Stimulated activated CD8-positive, alpha-beta memory T cell treated with anti-CD3 and anti-CD28 coated beads, Interleukin-2, amount 100 ng/mL, for 1 hour (primary cell): ENCODE data around the gene VWC2.
"Not testable (repeated sequence)": the region's sequence is repeated elsewhere in the genome, so short reads cannot be mapped to it uniquely, and the experiment has no call there.

Source experiments
- DNase-seq, 2 donors: peaks; one replicate each; pipeline ENCODE4 v3.0.0-alpha.2; 2020; ENCODE audit warnings: low read depth in 2 of 2

VWC2 gene

GRCh38 chr7:49850921-49851613, 77.6 kb downstream of the VWC2 start:
- DNase-seq = no peak

DNA sequence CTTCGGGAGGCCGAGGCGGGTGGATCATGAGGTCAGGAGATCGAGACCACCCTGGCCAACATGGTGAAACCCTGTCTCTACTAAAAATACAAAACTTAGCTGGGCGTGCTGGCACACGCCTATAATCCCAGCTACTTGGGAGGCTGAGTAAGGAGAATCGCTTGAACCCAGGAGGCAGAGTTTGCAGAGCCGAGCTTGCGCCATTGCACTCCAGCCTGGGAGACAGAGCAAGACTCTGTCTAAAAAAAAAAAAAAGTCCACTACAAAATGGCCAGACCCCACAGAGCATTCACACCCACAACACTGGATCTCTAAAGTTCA, 78.1 kb downstream of the VWC2 start:
- not testable (repeated sequence) for DNase-seq

- no peak for DNase-seq
Measured at GRCh38 chr7:49852619-49853462, 79.4 kb downstream of the VWC2 start.

GRCh38 chr7:49855281-49855980, 82.0 kb downstream of the VWC2 start:
- no peak for DNase-seq

GRCh38 chr7:49860293-49860692, 86.9 kb downstream of the VWC2 start:
- no peak for DNase-seq

DNA sequence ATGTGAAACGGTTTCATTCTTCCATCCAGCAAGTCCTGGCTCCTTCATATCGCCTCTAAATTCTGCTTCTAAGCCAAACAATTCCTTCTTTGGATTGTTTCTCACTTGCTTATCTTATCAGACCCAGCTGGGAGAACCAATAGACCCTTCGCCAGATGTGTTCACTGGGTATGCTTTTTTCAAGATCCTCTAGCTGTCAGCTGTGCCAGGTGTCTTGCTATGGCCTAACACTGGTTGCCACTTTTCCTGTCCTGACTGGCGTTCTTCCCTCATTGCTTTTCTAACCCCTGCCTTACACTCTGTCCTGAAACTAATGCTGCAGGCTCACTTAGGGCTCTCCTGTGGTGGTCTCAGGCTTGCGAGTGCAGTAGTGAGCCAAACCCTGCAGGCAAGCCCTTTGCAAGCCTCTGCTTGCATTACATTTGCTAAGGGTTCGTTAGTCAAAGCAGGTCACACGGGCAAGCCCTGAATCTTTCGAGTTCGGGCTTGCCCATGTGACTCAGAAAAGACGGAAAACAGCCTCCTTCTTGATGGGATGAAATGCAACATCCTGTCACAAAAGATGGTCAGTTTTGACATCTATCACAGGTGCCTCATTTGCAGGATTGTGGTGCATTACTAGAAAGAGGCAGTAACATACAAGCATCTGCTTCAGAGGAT, 92.8 kb downstream of the VWC2 start:
- DNase-seq = no peak

DNA sequence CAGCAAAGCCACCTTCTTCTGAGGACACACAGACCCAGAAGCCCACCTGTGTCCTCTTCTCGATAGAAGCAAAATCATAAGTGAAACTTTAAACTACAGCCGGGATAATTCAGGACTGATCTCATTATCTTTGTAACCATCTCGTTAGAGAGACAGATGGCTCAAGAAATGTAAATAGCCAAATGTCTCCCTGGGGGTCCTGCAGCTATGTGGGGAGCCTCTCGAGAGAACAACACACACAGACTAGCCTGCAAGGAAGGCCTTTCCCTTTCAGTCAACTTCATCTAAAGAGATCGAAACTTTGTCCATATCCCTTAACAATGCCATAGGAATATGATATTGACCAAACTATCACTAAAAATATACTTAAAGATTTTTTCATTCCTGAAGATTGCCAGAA, 93.5 kb downstream of the VWC2 start:
- no peak for DNase-seq

DNA sequence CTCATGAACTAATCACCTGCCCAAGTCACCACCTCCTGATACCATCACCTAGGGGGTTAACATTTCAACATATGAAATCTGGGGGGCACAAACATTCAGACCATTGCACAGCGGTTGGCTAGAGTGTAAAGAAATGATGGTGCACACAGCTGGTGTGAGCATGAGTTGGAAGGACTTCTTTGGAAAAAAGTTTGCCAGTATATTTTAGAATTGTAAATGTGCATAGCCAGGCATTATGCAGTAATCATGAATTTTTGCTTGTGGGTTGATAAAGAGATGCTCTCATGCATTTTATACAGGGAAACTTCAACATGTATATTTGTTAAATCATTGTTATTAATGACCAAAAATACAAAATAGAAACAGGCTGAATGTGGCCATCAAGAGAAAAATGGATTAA, 100.0 kb downstream of the VWC2 start:
- DNase-seq = no peak

DNA sequence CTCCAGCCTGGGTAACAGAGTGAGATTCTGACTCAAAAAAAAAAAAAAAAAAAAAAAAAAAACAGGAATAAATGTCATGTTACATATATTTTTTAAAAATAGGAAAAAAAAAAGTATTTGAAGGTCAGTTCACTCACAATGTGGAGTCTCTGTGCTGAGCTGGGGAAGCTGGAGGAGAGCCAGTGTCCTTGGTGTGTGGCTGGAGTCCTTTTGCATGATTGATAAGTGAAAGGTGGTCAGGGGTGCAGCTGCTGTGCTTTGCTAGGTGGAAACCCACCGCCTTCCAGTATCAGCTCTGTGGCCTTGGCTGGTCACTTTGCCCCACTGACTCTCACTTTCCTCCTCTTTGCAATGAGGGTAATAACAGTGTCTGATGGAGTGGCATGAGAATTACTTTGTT, 101.9 kb downstream of the VWC2 start:
- DNase-seq = no peak

- no peak for DNase-seq
Measured at GRCh38 chr7:49876202-49876601, 102.8 kb downstream of the VWC2 start.

DNA sequence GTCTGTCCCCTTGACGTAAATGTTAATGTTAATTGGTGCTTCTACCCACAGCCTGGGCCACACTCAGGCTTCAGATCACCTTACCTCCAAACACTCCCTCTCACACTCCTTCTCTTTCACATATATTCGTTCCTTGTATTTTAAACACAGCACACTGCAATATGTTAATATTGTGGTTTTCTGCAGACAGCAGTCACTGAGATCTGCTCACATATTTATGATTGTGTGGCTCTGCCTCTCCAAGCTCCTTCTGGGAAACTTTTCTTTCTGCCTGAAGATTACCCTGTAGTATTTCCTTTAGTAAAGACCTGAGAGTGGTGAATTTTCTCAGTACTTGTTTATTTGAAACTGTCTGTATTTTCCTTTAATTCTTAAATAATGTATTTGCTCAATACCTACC, 104.7 kb downstream of the VWC2 start:
- no peak for DNase-seq

DNA sequence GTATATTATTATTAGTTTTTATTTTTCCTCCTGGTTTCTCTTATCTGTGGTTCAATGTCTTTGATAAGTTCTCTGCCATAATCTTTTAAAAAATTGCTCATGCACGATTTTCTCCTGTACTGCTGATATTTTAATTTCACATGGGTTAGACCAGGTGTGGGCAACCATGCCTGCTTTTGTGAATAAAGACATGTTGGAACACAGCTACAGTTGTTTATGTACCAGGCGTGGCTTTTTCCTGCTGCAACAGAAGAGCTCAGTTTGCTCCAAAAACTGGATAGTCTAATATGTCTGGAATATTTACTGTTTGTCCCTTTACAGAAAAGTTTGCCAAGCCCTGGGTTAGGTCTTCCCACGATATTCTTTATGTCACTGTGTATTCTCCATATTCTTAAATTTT, 105.2 kb downstream of the VWC2 start:
- DNase-seq = no peak

- DNase-seq = no peak
Measured at GRCh38 chr7:49883933-49884332, 110.5 kb downstream of the VWC2 start.

DNA sequence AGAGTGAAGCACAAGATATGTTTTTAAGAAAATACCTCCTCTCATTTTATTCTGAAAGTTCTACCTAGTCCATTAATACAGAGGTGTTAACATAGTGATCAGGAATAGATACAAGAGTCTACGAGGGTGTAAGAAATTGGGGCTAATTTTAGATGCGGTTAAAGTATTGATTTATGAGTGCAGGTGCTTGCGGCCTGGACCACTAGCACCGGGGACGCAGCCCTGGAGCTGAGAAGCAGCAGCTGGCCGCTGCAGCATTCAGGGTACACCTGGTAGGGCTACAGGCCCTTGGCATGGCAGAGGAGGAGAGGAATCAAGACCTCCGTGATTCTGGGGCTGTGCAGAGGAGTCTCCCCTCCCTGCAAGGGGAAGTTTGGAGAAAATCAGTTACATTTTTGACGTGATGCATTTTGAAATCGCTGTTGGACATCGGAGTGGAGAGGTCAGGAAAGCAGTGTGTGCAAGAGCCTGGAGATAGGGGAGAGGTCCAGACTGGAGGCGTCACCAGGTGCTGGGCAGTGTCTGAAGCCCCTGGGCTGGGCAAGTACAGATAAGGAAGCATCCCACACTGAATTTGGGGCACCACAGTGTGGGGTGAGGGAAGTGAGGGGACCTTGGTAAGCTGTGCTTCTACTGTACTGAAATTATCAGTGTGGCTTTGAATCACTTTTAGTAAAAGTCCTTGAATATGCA, 112.3 kb downstream of the VWC2 start:
- DNase-seq = no peak

DNA sequence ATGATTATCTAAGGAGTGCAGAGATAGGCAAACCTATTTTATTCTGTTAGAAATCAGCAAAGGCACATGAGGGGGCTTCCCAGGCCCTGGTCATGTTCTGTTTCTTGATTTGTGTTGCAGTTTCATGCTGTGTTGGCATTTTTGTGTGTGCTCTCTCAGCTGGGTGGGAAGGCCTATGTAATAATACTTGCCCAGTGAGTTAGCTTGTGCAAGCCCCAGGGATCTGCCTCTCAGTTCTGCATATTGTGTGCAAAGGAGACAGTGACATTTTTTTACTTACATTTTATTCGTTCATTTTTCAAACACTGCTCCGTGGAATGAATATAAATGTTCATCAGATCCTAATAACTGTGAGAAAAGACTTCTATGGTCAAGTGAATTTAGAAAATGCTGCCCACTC, 119.0 kb downstream of the VWC2 start:
- DNase-seq = no peak

GRCh38 chr7:49893131-49893530, 119.7 kb downstream of the VWC2 start:
- DNase-seq = no peak

- no peak for DNase-seq
Measured at GRCh38 chr7:49894543-49894942, 121.1 kb downstream of the VWC2 start.

DNA sequence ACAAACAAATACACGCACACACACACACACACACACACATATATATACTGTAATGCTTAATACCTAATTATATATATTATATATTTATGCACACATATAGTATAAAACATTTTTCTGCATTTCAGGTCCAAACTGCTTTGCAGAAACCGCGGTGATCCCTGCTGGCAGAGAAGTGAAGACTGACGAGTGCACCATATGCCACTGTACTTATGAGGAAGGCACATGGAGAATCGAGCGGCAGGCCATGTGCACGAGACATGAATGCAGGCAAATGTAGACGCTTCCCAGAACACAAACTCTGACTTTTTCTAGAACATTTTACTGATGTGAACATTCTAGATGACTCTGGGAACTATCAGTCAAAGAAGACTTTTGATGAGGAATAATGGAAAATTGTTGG, 138.5 kb downstream of the VWC2 start:
- no peak for DNase-seq

DNA sequence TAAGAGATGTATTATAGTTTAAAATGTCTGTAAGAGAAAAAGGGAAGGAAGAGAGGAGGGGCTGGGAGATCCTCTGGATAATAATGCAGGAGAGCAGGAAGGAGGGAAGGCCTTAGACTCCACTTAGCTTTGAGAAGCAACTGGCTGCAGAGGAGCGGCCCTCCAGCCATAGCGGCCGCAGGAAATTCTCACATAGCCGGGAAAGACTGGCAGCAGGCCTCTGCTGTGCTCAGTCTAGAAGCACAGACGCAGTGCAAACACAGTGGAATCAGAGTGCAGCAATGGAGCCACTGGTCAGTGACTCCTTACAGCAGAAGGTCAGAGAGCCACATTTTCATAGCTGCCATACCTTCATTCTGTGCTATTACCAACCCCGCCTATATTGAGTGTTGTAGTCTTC, 153.3 kb downstream of the VWC2 start:
- no peak for DNase-seq

GRCh38 chr7:49927631-49928030, 154.2 kb downstream of the VWC2 start:
- no peak for DNase-seq

DNA sequence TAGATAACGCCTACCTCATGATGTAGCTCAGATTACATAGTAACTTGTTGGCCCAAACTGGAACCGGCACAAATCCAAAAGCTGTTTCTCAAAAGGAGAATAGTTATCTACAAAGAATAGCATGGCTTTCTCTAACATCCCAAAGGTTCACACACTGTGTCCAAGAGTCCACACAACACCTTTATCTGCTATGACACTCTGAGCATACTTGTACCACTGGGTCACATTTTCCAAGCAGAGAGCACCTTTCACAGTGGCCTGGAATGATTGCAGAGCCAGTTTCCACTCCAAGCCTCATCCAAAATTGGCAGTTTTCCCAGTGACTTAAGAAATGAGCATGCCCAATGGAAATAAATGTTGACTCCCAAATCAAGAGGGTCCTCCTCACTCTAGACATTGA, 155.3 kb downstream of the VWC2 start:
- DNase-seq = no peak

DNA sequence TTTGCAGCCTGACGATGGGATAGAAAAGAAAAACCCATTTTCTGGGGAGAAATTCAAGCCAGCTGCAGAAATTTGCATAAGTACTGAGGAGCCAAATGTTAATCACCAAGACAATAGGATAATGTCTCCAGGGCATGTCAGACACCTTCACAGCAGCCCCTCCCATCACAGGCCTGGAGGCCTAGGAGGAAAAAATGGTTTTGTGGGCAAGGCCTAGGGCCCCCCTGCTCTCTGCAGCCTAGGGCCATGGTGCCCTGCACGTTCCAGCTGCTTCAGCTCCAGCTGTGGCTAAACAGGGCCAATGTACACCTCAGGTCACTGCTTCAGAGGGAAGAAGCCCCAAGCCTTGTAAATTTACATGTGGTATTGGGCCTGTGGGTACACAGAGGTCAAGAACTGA, 158.2 kb downstream of the VWC2 start:
- DNase-seq = no peak
